HepG2 (cell line): ENCODE data around the gene ZDHHC8. TPM values are rescaled to one million over a fixed set of nuclear protein-coding genes. Genes with fewer than 3 reads are reported as not detected.

Experiments
- ATAC-seq: fragments of 200-7000 bp; cut with Tn5 transposase; 3 replicates; pipeline ENCODE4 v1.9.1; 2020; ENCODE audit warnings: mild to moderate bottlenecking, moderate library complexity
- BruUV-seq: library from RNA; stranded (reverse); fragments of 400-500 nt; replicated peaks from 2 replicates; lab custom pipeline; 2021; lab: Mats Ljungman, UMichigan
- CTCF ChIA-PET: fragments of 300-600 bp; formaldehyde crosslinking; extraction: SDS; loops from one replicate; lab custom pipeline; 2021; ENCODE audit warnings: low total read pairs, inconsistent platforms, low intra/inter-chr PET ratio; lab: Yijun Ruan, JAX
- POLR2A ChIA-PET: fragments of 350-600 bp; sonication (Branson Sonifier 250); formaldehyde crosslinking; loops from one replicate; lab custom pipeline; 2020; ENCODE audit warnings: antibody characterized with exemption, inconsistent platforms; lab: Yijun Ruan, JAX
- DNase-seq: peaks from one replicate; pipeline ENCODE4 v3.0.0-alpha.2; 2015; ENCODE audit warnings: low spot score
- FAIRE-seq: peaks from 3 replicates; lab custom pipeline; 2011; peaks lifted over from hg19 to GRCh38; lab: Jason Lieb, UNC
- H2AFZ ChIP-seq: one replicate; pipeline ENCODE4 v1.6.1; 2011; ENCODE audit warnings: low read length, inconsistent platforms
- H3K27ac ChIP-seq: fragments of 300-600 bp; 3 replicates; pipeline ENCODE4 v1.8.0; 2011; ENCODE audit warnings: mixed run types, mild to moderate bottlenecking, mixed read lengths, low read length, inconsistent platforms; ENCODE audit not compliant: insufficient read depth; ENCODE audit errors: extremely low read length
- H3K27me3 ChIP-seq, 2 experiments: fragments of 200-600 bp in 1 of 2; 2 replicates in 1 of 2; 3 replicates in 1 of 2; pipeline versions ENCODE4 v1.6.0 to v1.8.0; 2011; ENCODE audit warnings: low read length in 2 of 2, mild to moderate bottlenecking in 2 of 2, moderate library complexity in 2 of 2, inconsistent platforms in 1 of 2; ENCODE audit not compliant: insufficient read depth in 2 of 2, control insufficient read depth in 1 of 2
- H3K36me3 ChIP-seq, 2 experiments: fragments of 200-600 bp in 1 of 2; replicated peaks in 1 of 2; 2 replicates in 1 of 2; 3 replicates in 1 of 2; pipeline versions ENCODE4 v1.5.1 to v1.8.0; 2011; ENCODE audit warnings: low read length in 2 of 2, inconsistent platforms in 1 of 2; ENCODE audit not compliant: insufficient read depth in 2 of 2, control insufficient read depth in 1 of 2
- H3K4me1 ChIP-seq: 2 replicates; pipeline ENCODE4 v1.5.1; 2012; ENCODE audit warnings: low read length, inconsistent platforms; ENCODE audit not compliant: insufficient read depth
- H3K4me2 ChIP-seq: 2 replicates; pipeline ENCODE4 v1.6.0; 2011; ENCODE audit warnings: low read depth, low read length, inconsistent platforms
- H3K4me3 ChIP-seq, 3 experiments: fragments of 200-600 bp in 1 of 3; sonication (generic), shearing (Covaris generic) in 1 of 3; replicated peaks in 1 of 3; 2 replicates each; pipeline ENCODE4 v1.5.1; 2011 to 2016; ENCODE audit warnings: low read length in 3 of 3, inconsistent platforms in 2 of 3, low read depth in 2 of 3, mild to moderate bottlenecking in 2 of 3, control low read depth in 1 of 3, mixed read lengths in 1 of 3; ENCODE audit not compliant: insufficient read depth in 1 of 3
- H3K79me2 ChIP-seq: one replicate; pipeline ENCODE4 v1.6.1; 2011; ENCODE audit warnings: low read length, inconsistent platforms; ENCODE audit not compliant: insufficient read depth
- H3K9ac ChIP-seq: 2 replicates; pipeline ENCODE4 v1.6.0; 2011; ENCODE audit warnings: mild to moderate bottlenecking, low read depth, low read length, inconsistent platforms; ENCODE audit not compliant: insufficient read depth
- H3K9me3 ChIP-seq: 2 replicates; pipeline ENCODE4 v1.5.1; 2012; ENCODE audit warnings: mild to moderate bottlenecking, low read length
- H4K20me1 ChIP-seq: 2 replicates; pipeline ENCODE4 v1.6.0; 2011; ENCODE audit warnings: inconsistent platforms, mild to moderate bottlenecking, low read length, moderate library complexity; ENCODE audit not compliant: insufficient read depth
- AGO2 ChIP-seq: fragments of 200-400 bp; formaldehyde crosslinking; optimal IDR thresholded peaks from 2 replicates; pipeline ENCODE3; 2017; ENCODE audit warnings: mild to moderate bottlenecking, low read depth, low read length, moderate library complexity
- HNRNPH1 ChIP-seq: fragments of 200-400 bp; formaldehyde crosslinking; optimal IDR thresholded peaks from 2 replicates; pipeline ENCODE3; 2017; ENCODE audit warnings: mild to moderate bottlenecking, low read depth, low read length
- KLF9 ChIP-seq: IDR thresholded peaks from 2 replicates; pipeline ENCODE4 v1.6.1; 2016; ENCODE audit warnings: low read depth
- POLR2A ChIP-seq, 2 experiments: IDR thresholded peaks; 2 replicates each; pipeline ENCODE4 v1.6.1; 2011; ENCODE audit warnings: low read depth in 2 of 2, low read length in 2 of 2, mild to moderate bottlenecking in 1 of 2, moderate library complexity in 1 of 2; ENCODE audit not compliant: insufficient read depth in 1 of 2
- POLR2G ChIP-seq: fragments of 200-400 bp; formaldehyde crosslinking; IDR thresholded peaks from 2 replicates; pipeline ENCODE4 v1.6.1; 2018; ENCODE audit warnings: mild to moderate bottlenecking, low read depth, low read length, moderate library complexity
- ZNF547 ChIP-seq: sonication (generic); formaldehyde crosslinking; IDR thresholded peaks from 2 replicates; pipeline ENCODE4 v1.5.1; 2020; ENCODE audit warnings: mild to moderate bottlenecking, missing genetic modification reagents
- WGBS: methylation state at CpG from one replicate; pipeline ENCODE4 v1.1.6; 2017; ENCODE audit warnings: low lambda C conversion rate; 5-methylcytosine and 5-hydroxymethylcytosine counted together
- in situ Hi-C: cut with HindIII; loops from 2 replicates; pipeline ENCODE4 v1.10.0; 2017; ENCODE audit warnings: low pct_unique_long_range_greater_than_20kb; ENCODE audit not compliant: extremely low pct_ligation_motif_present
- intact Hi-C: fragments of 100-400 bp; cut with micrococcal nuclease; formaldehyde crosslinking; loops from one replicate; pipeline ENCODE4 v1.10.0; 2022; ENCODE audit not compliant: unreplicated experiment
- polyA plus RNA-seq, 8 experiments: library from polyadenylated mRNA; depleted of rRNA in 3 of 8; stranded (reverse) in 7 of 8; unstranded in 1 of 8; fragments of >200 nt; fragmentation: Illumina TruSeq in 4 of 8; extraction: Trizol in 4 of 8; gene quantifications; 2 replicates each; pipeline versions ENCODE4 v1.2.1 to v1.2.3, GENCODE V29; 2011 to 2016; ENCODE audit warnings: low read depth in 4 of 8, missing spikeins in 1 of 8, mixed read lengths in 1 of 8; ENCODE audit not compliant: insufficient read depth in 1 of 8
- total RNA-seq, 5 experiments: library from RNA; depleted of rRNA; stranded (reverse); fragments of >200 nt; fragmentation: Illumina TruSeq; extraction: Trizol; gene quantifications; 2 replicates each; pipeline ENCODE4 v1.2.3, GENCODE V29; 2016; ENCODE audit warnings: low read depth in 1 of 5

The ZDHHC8 gene
- total and polyA plus RNA-seq, 2 of the 13 experiments (the other 11 are each of a cell fraction or from before 2014, with no cell fraction given): 7.5 to 21.3 TPM

DNA sequence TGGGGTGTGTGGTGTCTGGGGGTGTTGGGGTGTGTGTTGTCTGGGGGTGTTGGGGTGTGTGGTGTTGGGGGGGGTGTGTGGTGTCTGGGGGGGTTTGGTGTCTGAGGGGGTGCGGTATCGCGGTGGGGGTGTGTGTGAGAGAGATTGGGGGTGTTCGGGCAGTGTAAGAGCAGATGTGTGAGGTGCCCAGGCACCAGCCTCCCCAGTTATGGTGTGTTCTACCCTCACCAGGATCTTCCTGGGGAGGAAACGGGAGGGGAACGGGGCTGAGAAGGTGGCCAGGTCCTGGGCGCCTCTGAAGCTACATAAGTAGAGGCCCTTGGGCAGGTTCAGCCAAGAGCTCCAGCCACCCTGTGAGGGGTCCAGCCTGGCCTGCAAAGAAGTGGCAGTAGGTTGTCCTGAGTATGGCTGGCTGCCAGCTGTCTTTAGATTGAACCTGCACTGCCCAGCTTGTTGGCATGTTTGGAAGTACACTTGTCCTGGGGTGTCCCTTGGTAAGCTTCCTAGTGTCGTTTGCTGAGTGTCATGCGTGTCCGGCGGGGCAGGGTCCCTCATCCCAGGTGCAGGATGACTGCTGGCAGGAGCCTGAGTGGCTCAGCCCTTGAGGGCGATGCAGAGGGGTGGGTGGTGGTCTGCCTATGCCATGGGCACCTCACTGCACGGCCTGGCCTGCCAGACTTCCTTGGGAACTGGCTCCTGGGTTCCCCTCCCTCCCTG is 8.1 kb upstream of the ZDHHC8 start:
- Histone ChIP-seq H3K27ac (no peak overlapping the region), H3K9ac (no peak overlapping the region), H3K4me3 (no peak overlapping the region), H3K36me3 (peaks cover 30 to 83% of the 10 kb centered on the region in 2 experiments), H3K79me2 (peaks cover 38% of the 10 kb centered on the region), H3K4me1 (peaks cover 49% of the 10 kb centered on the region), H4K20me1 (0 out of 2 replicates have a peak, but pooled peaks cover 6% of the 10 kb centered on the region), H3K27me3 (no peaks in the 10 kb centered on the region), H3K4me2 (no peak overlapping the region), H2AFZ (no peak overlapping the region), H3K9me3 (no peaks in the 10 kb centered on the region)
- FAIRE-seq: no peak
- 100% methylated on average over 9 of the region's 13 CpGs for WGBS
- no peak for ATAC-seq
- no peak for TF ChIP-seq KLF9
- TF ChIP-seq AGO2: peak; percentile 20
- 0 out of 2 replicates have a peak, but pooled peaks have one; percentile 31 for TF ChIP-seq POLR2G
- TF ChIP-seq ZNF547 (CRISPR knock-in tag): no peak
- in situ Hi-C loops (no loop called here), intact Hi-C loops (no loop called here)
- no peak for DNase-seq
- POLR2A ChIA-PET: no interaction called here
- CTCF ChIA-PET: no interaction called here
- BruUV-seq: no TSS peak

DNA sequence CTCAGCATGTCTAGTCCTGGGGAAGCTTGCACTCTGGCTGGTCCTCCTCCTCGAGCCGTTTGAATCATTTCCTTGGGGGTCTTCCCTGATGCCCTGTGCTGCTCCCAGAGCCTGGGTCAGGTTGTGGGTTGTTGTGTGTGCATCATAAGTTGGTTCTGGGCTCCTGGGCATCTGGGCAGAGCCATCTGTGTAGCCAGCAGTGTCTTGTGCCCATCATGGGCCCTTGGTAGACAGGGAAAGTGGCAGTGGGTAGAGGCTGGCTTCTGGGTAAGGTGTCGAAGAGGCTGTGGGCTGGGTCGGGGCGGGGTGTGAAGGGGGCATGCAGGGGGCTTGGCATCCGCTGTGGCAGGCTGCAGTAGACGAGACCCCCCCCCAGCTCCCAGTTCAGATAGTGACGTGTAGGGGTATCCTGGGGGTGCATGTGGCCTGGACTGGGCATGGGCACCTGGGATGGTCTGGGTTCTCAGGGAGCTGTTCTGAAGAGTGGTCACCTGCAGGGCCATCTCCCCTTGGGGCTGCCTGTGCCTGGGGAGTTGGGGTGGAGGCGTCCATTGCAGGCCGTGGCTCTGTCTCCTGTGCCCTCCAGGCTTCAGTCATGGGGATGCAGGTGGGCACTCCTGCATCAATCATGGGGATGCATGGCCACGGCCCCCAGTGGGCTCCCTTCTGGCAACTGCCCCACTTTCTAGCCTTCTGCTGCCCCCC is 7.4 kb upstream of the ZDHHC8 start:
- Histone ChIP-seq H4K20me1 (peaks cover 9% of the 10 kb centered on the region; the same call in 1 of the 2 replicates), H3K36me3 (peaks cover 30 to 77% of the 10 kb centered on the region in 2 experiments), H3K27me3 (no peaks in the 10 kb centered on the region), H3K4me3 (no peak overlapping the region), H3K4me1 (peaks cover 49% of the 10 kb centered on the region), H2AFZ (no peak overlapping the region), H3K27ac (no peak overlapping the region), H3K9me3 (no peaks in the 10 kb centered on the region), H3K4me2 (no peak overlapping the region), H3K9ac (no peak overlapping the region), H3K79me2 (peaks cover 31% of the 10 kb centered on the region)
- no peak for ATAC-seq
- POLR2A ChIA-PET: no interaction called here
- in situ Hi-C loops (no loop called here), intact Hi-C loops (no loop called here)
- no peak for FAIRE-seq
- 98% methylated on average over 6 of the region's 11 CpGs for WGBS
- no peak for DNase-seq
- BruUV-seq: no TSS peak
- no peak for TF ChIP-seq HNRNPH1
- TF ChIP-seq POLR2A (IDR thresholded peaks at IDR 0.05; ENCODE audit: insufficient read depth in 1 of 2, low read depth in 2 of 2, low read length in 2 of 2): peak in 1 of 2 experiments; percentile 19; a peak in 1 of 4 replicates
- CTCF ChIA-PET: no interaction called here
